ENCODE data around the gene TBC1D10A. TPM values are rescaled to one million over a fixed set of nuclear protein-coding genes. Genes with fewer than 3 reads are reported as not detected.

The TBC1D10A gene
- total RNA-seq, 1 donor from 2014 or later = 10.6 TPM

DNA sequence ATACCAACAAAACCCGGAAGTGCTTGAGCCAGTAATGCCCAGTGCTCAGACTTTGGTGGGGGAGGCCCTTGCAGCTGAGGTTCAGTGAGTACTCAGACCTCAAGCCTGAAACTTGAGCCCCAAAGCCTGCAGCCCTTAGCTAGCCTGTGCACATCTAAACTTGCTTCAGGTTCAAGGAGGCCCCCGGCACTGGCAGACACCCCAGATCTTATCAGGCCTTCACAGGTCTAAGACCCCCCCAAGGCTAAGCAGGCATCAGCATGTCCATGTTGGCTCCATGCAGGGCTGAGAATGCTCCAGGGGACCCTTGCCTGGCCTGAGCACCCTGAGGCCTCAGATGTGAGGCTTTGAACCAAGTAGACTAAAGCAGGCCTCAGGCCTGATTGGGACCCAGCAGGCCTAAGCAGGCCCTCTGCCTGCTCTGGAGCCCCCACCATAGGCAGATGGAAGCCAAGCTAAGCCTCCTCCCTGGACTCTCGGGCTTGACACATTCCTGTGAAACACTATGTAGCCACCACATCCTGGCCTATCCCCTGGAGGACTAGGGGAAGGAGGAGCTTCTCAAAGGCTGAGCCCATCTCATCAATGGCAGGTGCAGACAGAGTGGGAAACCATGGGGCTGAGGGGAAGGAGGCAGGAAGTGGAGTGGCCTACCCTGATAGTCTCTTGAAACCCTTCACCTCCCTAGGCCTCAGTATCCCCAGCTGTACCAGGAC lies 36.2 kb downstream of the TBC1D10A start:
- Mint-ChIP-seq H3K36me3 (ENCODE audit: insufficient read depth) (peaks cover 9% of the 10 kb centered on the region), H3K9me3 (ENCODE audit: low read depth) (no peaks in the 10 kb centered on the region), H3K4me3 (ENCODE audit: low read depth) (peak overlapping the region; percentile 71), H3K27me3 (peaks cover 2% of the 10 kb centered on the region), H3K27ac (no peak overlapping the region), H3K4me1 (ENCODE audit: low read depth) (peaks cover 5% of the 10 kb centered on the region)
- no peak for DNase-seq (ENCODE audit: low spot score, unreplicated experiment)
- TF ChIP-seq, protein P1, sequence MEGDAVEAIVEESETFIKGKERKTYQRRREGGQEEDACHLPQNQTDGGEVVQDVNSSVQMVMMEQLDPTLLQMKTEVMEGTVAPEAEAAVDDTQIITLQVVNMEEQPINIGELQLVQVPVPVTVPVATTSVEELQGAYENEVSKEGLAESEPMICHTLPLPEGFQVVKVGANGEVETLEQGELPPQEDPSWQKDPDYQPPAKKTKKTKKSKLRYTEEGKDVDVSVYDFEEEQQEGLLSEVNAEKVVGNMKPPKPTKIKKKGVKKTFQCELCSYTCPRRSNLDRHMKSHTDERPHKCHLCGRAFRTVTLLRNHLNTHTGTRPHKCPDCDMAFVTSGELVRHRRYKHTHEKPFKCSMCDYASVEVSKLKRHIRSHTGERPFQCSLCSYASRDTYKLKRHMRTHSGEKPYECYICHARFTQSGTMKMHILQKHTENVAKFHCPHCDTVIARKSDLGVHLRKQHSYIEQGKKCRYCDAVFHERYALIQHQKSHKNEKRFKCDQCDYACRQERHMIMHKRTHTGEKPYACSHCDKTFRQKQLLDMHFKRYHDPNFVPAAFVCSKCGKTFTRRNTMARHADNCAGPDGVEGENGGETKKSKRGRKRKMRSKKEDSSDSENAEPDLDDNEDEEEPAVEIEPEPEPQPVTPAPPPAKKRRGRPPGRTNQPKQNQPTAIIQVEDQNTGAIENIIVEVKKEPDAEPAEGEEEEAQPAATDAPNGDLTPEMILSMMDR (IDR thresholded peaks at IDR 0.05; ENCODE audit: unreplicated experiment) = no peak

DNA sequence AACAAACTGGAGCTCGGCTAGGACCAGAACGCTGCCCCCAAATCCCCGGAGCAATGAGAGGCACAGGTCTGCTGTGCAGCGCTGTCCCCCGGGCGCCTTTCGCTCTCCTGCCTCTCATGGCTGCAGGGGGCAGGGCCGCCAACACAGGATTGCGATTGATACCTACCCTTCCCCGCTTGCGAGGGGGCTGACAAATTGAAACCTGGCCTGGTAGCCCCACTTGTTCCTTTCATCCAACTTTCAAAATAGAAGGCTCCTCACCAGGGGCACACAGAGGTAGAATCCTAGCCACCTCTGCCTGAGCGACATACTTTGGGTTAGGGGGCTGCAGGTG lies 36.8 kb downstream of the TBC1D10A start:
- peaks cover 9% of the 10 kb centered on the region for H3K36me3 Mint-ChIP-seq (ENCODE audit: insufficient read depth)
- peaks cover 2% of the 10 kb centered on the region for H3K27me3 Mint-ChIP-seq
- peak overlapping the region; percentile 71 for H3K4me3 Mint-ChIP-seq (ENCODE audit: low read depth)
- no peak for DNase-seq (ENCODE audit: low spot score, unreplicated experiment)
- H3K9me3 Mint-ChIP-seq (ENCODE audit: low read depth) = no peaks in the 10 kb centered on the region
- TF ChIP-seq, protein P1 (IDR thresholded peaks at IDR 0.05; ENCODE audit: unreplicated experiment) = no peak
- peaks cover 5% of the 10 kb centered on the region for H3K4me1 Mint-ChIP-seq (ENCODE audit: low read depth)
- peak overlapping the region; percentile 24 for H3K27ac Mint-ChIP-seq

DNA sequence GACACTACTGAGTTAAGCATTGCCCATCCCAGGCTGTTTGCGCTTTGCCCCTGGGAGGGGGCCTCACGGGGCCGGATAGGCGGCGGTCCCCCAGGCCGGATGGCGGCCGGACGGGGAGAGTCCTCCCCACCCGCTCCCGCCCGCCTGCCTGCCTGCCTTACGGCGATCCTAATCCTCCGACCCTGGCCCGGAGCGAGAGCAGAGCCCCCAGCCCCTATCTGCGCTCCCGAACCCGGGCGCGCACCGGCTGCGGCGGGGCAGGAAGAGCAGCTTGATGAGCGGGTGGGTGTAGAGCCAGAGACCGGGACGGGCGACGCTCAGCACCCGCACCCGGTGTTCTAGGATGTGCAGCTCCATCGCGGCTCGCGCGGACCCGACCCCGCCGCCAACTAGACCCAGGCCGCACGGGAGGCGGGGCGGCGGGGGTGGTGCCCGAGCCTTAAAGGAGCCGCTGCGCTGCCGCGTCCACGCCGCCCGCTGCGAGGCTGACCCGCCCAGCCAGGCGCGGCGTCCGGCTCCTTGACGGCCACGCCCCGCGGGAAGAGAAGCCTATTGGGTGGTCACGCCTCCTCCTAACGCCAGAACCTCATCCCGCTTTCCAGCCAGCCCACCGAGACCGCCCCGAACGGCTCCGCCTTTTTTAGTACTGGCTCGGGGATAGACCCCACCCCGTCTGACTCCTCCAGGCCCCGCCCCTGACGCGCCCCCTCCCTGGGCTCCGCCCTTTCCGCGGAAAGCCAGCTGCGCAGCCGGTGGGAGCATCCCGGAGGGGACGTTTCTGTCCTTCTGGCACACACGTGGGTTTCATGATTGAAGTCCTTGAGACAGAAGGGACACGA lies 37.4 kb downstream of the TBC1D10A start, which contains the start of gene CASTOR1:
TSS of gene CASTOR1 (minus strand) at position 365 of the 839 bp plus-strand sequence. CDS start at position 357, 8 bp downstream.
- peaks cover 2% of the 10 kb centered on the region for H3K27me3 Mint-ChIP-seq
- peak within 1 kb of the TSS; percentile 90 for H3K27ac Mint-ChIP-seq
- H3K4me3 Mint-ChIP-seq (ENCODE audit: low read depth) = peak within 1 kb of the TSS; percentile 80
- H3K36me3 Mint-ChIP-seq (ENCODE audit: insufficient read depth) = peaks cover 9% of the 10 kb centered on the region
- TF ChIP-seq, protein P1 (IDR thresholded peaks at IDR 0.05; ENCODE audit: unreplicated experiment) = no peak
- peaks cover 5% of the 10 kb centered on the region for H3K4me1 Mint-ChIP-seq (ENCODE audit: low read depth)
- H3K9me3 Mint-ChIP-seq (ENCODE audit: low read depth) = no peaks in the 10 kb centered on the region
- DNase-seq (ENCODE audit: low spot score, unreplicated experiment) = peak; percentile 89

DNA sequence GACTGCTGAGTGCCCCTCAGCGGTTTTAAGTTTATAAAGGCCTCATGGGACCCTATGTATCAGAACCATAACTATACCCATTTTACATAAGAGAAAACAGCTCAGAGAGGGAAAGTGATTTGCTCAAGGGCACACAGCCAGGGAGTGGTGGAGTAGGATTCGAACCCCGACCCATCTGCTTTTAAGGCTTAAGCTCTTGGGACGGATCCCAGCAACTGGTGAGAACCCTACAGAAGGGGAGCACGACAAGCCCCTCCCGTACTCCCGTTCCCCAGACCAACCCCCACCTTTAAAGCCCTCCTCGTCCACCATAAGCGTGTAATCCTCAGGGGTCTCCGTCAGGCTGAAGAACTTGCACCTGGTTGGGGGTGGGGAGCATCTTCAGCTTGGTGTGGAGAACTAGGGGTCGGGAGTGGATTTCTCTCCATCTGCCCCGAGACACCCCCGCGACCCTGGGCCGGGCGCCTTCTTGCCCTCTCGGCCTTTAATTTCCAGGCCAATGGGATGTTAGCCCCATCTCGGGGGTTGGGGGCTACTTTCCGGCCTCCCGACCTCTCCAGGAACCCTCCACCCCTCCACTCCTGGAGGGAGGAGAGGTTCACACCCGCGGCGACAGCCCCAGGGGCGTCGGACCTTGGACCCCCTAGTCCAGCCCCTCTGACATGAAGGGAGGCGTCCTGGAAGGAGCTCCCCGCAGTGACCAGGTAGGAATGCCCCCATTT lies 38.2 kb downstream of the TBC1D10A start:
- DNase-seq (ENCODE audit: low spot score, unreplicated experiment) = no peak
- TF ChIP-seq, protein P1 (IDR thresholded peaks at IDR 0.05; ENCODE audit: unreplicated experiment) = no peak
- Mint-ChIP-seq H3K9me3 (ENCODE audit: low read depth) (no peaks in the 10 kb centered on the region), H3K4me3 (ENCODE audit: low read depth) (peak overlapping the region; percentile 80), H3K4me1 (ENCODE audit: low read depth) (peaks cover 5% of the 10 kb centered on the region), H3K27me3 (peaks cover 2% of the 10 kb centered on the region), H3K36me3 (ENCODE audit: insufficient read depth) (peaks cover 3% of the 10 kb centered on the region), H3K27ac (peak overlapping the region; percentile 90)
